ENCODE results near the gene PAPOLA.

DNA sequence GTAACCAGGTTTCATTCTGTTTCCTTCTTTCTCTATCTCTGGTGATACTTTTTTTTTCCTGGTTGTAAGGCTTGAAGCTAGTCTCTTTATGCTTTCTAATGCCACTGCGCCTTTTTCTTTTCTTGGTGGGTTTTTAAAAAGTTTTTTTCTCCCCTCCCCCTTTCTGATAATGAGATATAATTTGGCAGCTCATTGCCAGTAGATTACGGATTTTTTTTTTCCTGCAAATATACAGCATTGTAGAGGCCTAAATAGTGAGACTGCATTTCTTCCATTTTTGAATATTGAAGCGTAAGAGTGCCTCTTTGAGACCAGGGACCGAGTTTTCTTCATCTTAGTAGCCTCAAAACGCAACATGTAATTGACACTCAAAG is 1.1 kb downstream of the PAPOLA start:
- no peak for TF ChIP-seq EZH2phosphoT487 (IDR thresholded peaks at IDR 0.05)
- no peak for TF ChIP-seq EZH2 (IDR thresholded peaks at IDR 0.05)

Data from neural progenitor cell (in vitro differentiated cells).